Measurements from ENCODE around the gene DIP2A.
"Not testable (repeated sequence)": the region's sequence is repeated elsewhere in the genome, so short reads cannot be mapped to it uniquely, and the experiment has no call there.

The DIP2A gene

GRCh38 chr21:46557919-46558392 is 99.3 kb downstream of the DIP2A start:
- no peak for DNase-seq

GRCh38 chr21:46559291-46559983 is 100.7 kb downstream of the DIP2A start:
- DNase-seq = no peak

- no peak for DNase-seq
Measured at GRCh38 chr21:46560568-46561444, 102.1 kb downstream of the DIP2A start.

GRCh38 chr21:46561445-46562090 is 102.9 kb downstream of the DIP2A start:
- no peak for DNase-seq

GRCh38 chr21:46562472-46562871 is 103.8 kb downstream of the DIP2A start:
- DNase-seq = no peak

- no peak for DNase-seq
Measured at GRCh38 chr21:46562964-46563607, 104.4 kb downstream of the DIP2A start.

- DNase-seq = no peak
Measured at GRCh38 chr21:46564391-46564790, 105.7 kb downstream of the DIP2A start.

- no peak for DNase-seq
Measured at GRCh38 chr21:46567348-46567747, 108.7 kb downstream of the DIP2A start.

GRCh38 chr21:46568562-46568961 is 109.9 kb downstream of the DIP2A start:
- no peak for DNase-seq

- no peak for DNase-seq
Measured at GRCh38 chr21:46569081-46569480, 110.4 kb downstream of the DIP2A start.

- DNase-seq = no peak
Measured at GRCh38 chr21:46570119-46570518, 111.4 kb downstream of the DIP2A start.

- no peak for DNase-seq
Measured at GRCh38 chr21:46570631-46571030, 111.9 kb downstream of the DIP2A start.

GRCh38 chr21:46572850-46573249 is 114.2 kb downstream of the DIP2A start:
- DNase-seq = no peak

GRCh38 chr21:46577786-46578185 is 119.1 kb downstream of the DIP2A start:
- not testable (repeated sequence) for DNase-seq

GRCh38 chr21:46579394-46579793 is 120.7 kb downstream of the DIP2A start:
- DNase-seq = not testable (repeated sequence)

- no peak for DNase-seq
Measured at GRCh38 chr21:46581780-46582307, 123.2 kb downstream of the DIP2A start.

- no peak for DNase-seq
Measured at GRCh38 chr21:46585191-46585953, 126.7 kb downstream of the DIP2A start.

- DNase-seq = no peak
Measured at GRCh38 chr21:46594276-46594675, 135.6 kb downstream of the DIP2A start.

- DNase-seq = no peak
Measured at GRCh38 chr21:46596201-46596600, 137.5 kb downstream of the DIP2A start.

- no peak for DNase-seq
Measured at GRCh38 chr21:46597031-46597430, 138.3 kb downstream of the DIP2A start.

- DNase-seq = no peak
Measured at GRCh38 chr21:46597896-46598343, 139.2 kb downstream of the DIP2A start.
